GM19099 (cell line): ENCODE measurements around the gene TMEM163.

Source experiments
- POLR2A ChIP-seq: IDR thresholded peaks from 3 replicates; pipeline ENCODE4 v1.6.1; 2011; ENCODE audit warnings: low read depth; ENCODE audit not compliant: insufficient read length; ENCODE audit errors: extremely low read depth

TMEM163 gene

DNA sequence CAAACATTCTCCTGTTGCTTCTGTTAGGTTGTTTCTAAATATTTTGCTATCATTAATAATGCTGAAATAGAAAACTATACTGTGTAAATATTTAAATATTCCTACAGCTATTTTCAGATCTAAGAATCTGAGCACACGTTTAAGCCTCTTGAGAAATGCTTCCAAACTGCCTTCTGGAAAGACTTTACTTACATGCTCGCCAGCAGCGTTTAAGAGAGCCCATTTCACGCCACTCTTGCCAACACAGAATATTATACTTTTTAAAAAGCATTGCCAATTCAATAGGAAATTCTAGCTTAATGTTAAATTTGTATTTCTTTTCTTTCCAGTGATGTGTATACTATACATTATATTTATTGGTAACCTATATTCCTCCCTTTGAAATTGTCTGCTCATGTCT lies 92.0 kb downstream of the TMEM163 start:
- no peak for TF ChIP-seq POLR2A

DNA sequence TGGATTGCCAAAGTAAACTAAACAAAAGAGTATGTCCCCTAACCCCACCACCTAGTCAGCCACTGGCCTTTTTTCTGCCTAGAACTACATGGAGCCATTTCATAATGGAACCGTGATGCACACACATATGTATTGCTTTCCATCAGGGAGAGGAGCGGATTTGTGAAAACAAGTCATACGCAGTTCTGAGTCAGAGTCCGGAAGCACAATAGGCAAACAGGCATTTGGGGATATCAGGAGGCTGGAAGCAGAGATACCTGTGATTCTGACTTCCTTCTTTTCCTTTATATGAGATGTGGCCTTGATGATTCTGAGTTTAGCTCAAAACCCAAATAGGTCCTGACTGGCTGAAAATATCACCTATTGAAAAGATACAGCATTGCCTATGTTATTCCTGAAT lies 93.5 kb downstream of the TMEM163 start:
- no peak for TF ChIP-seq POLR2A

DNA sequence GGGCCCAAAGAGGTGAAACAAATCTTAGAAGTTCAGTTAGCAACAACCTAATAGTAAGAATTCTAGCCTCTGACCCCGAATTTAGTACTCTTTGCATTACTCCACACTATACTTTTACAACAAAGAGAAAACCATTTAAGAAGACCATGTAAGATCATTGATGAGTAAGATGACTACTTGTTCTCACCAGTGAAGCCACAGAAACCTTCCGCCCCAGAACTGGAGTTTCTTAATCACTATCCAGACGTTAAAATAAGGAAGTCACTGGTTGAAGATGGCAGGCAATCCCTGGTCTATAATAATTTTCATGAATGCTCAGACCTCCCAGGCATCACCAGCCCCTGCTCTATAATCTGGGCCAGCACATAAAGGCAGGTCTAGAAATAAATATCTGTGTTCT lies 95.0 kb downstream of the TMEM163 start:
- TF ChIP-seq POLR2A, result no peak

DNA sequence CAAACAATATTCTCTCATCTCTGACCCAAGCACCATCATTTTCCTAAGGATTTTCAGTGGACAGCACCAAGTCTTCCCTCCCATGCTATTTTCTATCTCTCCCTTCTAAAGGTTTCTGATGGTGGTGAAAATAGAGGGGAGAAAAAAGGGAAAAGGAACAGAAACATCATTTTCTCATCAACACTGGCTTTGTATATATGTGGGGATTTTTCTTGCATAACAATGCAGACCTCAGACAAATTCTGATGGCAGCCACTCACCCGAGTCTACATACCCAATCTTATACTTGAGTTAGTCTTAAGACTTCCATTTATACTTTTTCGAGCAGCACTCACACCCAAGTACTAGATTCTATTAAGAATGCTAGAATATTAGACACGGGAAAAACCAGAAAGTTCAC lies 95.8 kb downstream of the TMEM163 start:
- no peak for TF ChIP-seq POLR2A

DNA sequence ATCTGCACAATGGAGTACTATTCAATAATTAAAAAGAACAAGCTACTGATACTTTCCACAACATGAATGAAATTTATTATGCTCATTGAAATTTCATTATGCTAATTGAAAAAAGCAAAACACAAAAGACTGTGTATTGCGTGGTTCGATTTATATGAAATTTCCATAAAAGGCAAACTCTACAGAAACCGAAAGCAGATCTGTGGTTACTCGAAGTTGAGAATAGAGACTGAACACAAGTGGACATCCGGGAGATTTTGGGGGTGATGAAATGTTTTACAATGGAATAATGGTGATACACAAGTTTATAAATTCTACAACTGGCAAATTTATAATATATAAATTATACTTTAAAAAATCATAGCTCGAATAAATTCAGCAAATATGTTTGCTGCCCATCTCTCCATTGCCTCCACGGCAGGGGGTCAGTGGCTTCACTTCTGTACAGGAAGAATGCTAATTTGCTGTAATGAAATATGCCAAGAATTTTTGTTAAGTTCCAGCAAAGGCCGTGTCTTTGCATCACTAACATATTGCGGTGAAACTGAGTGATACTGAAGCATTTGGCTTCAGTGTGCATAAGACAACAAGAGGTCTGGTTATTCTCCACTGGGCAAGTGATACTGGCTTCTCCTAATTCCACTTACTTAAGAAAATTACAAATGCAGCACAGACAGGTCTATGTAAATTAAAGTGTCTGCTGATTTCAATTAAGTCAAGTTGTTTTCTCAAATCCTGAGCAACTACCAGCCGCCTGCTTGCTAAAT lies 96.7 kb downstream of the TMEM163 start:
- no peak for TF ChIP-seq POLR2A

DNA sequence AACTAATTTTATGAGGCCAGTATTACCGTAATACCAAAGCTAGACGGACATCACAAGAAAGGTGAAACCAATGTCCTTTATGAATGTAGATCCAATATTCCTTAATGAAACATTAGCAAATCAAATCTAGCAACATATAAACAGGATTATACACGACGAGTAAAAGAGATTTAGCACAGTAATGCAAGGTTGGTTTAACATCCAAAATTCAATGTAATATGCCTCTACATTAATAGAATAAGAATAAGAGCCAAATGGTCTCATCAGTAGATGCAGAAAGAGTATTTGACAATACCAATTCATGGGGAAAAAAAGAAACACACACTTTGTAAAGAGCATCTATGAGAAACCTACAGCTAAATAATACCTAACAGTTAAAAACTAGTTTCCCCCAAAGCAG lies 99.5 kb downstream of the TMEM163 start:
- no peak for TF ChIP-seq POLR2A

DNA sequence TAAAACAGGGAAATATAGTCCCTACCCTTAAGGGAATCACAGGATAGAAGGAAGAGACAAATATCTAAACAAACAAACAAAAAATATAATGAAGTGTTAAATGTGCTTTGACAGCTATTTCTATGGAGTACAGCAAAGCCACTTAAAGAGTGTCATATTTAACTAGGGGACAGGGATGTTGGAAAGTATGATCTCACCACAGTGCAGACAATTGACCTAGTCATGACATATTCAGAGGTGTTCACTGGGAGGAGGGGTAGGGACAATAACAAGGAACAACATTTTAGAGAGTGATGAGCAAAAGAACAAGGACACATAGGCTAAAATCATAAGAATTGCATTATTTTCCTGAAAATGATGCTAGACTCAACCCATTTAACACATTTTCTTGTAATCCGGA lies 107.5 kb downstream of the TMEM163 start:
- no peak for TF ChIP-seq POLR2A

DNA sequence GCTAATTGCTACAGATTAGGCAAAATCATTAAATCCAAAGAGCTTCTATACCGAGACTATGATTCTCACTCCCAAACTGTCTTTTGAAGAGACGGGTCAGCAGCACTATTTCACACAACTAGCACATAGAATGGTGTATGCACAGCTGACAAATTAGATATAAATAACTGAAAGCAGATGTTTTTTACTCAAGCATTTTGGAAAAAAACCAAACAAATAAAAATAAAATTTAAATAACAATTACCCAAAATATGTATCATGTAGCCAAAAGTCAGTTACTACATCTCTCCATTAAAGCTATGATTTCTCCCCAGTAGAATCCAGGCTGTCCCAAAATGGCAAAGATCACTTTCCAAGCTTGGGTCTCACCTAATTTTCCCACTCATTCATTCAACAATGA lies 107.9 kb downstream of the TMEM163 start:
- no peak for TF ChIP-seq POLR2A

DNA sequence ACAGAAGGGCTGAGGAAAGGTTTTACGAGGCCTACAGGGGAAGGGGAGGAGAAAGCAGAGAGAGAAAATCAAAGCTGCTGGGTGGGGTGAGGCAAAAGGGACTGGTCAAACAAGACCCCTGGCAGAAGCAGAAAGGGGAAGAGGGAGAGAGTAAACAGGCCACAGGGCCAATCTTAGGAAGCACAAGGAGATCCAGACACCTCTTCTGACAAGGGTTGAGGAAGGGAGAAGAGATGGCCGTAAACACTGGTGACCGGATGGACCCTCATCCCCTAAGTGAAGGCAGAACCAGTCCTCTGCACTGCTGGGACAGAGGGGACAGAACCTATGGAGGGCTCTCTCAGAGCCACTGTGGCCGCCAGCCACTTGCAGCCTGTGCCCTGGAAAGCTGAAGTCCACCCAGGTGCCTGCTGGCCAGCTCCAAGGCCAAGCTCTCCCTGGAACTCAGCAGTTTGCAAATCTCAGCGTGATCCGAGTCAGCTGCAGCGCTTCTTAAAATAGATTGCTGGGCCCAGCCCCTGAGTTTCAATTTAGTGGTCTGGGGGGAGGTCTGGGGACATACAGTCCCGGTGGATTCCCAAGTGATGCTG lies 108.8 kb downstream of the TMEM163 start:
- TF ChIP-seq POLR2A, result no peak

DNA sequence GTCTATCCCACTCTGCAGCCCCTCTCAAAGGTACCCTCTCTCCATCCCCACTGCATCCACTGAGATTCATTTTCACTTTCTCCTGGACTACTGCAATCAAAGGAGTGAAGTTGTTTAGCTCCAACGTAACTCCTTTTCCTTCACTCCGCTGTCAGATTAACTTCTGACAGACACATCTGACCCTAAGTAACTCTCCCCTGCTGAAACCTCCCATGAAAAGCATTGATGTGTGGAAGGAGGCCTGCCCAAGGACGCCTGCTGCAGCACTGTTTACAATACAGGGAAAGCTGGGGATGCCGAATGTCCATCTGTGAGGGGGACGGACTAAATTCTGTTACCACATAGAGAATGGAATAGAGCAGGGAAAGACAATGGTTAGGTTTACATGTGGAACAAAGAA lies 114.8 kb downstream of the TMEM163 start:
- TF ChIP-seq POLR2A, result no peak

DNA sequence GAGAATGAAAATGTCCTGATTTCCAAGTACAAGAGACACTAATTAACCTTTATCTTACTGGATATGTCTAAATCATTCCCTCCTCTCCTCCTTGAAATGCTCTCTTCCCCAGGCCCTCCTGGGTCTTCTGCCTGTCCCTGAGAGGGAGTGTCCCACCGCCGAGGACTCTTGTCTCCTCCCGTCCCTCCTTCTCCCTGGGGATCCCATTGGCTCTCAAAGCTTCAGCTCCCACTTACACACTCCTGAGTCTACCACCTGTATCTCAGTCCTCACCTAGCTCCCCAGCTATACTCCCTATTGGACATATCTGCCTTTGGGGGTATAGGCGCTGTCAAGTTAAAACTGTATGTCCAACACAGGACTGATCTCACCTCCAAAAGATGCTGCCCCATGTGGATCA lies 116.1 kb downstream of the TMEM163 start:
- TF ChIP-seq POLR2A, result no peak

DNA sequence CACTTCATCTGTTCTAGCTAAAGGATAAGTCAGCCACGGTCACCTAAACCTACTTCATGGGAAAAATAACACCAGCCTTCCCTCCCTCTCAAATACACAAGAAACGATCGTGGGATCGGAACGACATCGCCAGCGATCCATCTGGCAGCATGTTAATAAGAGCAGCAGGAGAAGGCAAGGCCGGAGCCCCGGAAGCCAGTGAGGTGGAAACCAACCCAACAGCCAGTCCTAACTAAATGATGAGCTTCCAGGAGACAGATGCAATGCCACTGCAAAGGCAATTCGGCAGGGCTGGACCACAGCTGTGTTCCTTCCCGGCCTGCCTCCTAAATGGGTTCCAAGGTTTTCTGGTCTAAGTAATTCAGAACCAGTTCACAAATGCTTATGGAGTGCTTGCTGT lies 117.5 kb downstream of the TMEM163 start:
- TF ChIP-seq POLR2A, result no peak

DNA sequence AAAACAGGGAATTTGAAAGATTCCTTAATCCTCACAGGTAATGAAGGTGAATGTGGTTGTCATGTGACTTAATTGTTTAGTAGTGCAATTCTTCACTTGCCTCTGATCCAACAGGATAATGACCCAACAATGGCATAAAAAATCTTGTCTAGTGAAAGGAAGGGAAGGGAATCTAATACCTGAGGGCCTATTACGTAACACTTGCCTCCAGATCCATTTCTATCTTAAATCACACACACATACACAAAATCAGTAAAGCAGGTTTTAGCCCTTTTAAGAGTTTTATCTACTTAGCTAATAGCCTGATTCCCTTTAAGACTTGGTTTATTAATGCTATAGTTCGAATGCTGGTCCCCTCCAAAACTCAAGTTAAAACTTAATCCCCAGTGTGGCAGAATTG lies 118.6 kb downstream of the TMEM163 start:
- no peak for TF ChIP-seq POLR2A

DNA sequence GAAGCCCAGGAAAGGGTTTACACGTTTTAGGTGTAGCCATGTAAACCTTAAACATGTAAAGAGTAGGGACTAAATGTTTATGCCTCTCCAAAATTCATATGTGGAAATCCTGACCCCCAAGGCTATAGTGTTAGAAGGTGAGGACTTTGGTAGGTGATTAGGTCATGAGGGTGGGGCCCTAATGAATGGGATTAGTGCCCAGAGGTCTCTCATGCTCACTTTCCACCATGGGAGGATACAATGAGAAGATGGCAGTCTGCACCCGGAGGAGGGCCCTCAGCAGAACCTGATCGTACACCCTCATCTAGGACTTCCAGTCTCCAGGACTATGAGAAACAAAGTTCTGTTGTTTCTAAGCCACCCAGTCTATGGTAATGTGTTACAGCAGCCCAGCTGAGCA lies 119.6 kb downstream of the TMEM163 start:
- TF ChIP-seq POLR2A, result no peak

DNA sequence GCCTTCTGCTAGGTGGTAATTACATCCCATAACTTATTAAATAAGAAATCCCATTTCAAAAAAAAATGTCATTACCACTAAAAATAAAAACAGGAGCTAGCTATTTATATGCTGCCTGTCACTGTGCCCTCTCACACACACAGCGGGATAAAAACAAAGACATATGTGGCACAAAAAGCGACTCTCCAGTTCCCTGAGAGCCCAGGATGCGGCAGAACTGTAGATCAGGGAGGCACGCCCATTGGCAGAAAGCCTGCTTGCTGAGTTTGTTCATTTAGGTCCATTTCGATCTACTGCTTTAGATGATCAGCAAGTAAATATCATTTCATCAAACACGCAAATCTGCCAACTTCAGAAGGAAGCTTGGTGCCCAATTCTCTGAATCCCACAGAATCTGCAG lies 124.4 kb downstream of the TMEM163 start:
- no peak for TF ChIP-seq POLR2A

DNA sequence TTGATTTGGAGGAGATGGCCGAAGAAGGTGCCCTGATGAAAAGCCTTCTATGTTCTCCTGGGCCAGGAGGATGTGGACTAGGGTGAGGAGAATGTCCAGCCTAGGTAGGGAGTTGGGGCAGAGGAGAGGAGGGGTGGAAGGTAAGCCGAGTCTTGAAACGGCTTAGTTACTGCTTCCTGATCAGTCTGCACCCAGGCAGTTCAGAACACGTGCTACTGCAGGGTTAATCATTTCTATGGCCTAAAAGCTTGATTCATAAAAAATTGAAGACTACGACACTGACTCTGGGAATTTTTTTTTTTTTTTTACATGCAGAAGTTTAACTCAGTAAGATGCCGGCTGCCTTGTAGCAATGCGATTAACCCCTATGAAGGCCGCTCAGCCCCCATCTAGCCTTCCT lies 125.3 kb downstream of the TMEM163 start:
- TF ChIP-seq POLR2A, result no peak

DNA sequence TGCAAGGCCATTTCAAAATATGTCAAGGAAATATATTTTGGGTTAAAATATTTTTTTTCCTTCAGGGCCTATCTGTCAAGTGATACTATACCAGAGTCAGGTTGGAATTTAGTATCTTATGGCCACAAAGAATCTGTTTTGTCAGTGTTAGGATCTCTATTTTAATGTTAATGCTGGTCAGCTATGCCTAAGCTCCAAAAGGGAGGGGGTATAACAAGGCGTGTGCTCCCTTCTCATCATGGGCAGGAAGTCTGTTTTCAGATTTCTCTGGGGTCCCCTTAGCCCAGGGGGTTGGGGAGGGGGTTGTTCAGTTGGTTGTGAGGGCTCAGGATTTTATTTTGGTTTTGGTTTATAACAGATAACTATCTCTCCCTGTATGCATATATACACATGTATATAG lies 126.4 kb downstream of the TMEM163 start:
- TF ChIP-seq POLR2A, result no peak

DNA sequence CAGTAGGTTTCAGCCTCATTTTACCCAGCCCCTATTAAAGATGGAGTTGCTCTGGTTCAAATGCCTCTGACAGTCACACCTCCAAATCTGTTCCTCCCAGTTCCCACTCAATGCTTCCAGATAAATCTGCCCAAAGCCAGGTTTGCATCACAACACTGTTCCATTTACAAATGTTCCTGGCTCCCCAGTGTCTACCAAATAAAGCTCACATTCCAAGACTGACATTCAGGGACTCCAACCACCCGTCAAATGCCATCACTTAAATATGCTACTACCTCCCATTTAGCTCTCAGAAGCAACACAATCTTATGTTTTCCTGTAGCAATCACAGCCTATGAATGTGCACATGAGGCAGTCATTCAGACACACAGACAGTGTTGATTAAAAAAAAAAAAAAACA lies 127.3 kb downstream of the TMEM163 start:
- no peak for TF ChIP-seq POLR2A

DNA sequence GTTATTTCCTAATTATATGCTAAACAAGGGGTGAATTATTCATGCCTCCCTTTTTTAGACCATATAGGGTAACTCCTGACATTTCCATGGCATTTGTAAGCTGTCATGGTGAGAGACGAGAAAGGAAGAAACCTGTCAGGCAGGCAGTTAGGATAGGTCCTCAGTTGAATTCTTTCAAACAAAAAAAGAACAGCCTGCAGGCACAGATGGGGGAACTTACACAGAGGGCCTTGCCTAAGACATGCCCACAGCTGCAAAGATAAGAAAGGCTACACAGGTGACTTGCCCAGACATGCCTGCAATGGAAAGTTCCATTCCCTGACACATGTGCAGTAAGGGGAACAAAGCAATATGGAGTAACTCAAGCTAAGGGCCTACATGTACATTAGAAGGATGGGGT lies 128.1 kb downstream of the TMEM163 start:
- no peak for TF ChIP-seq POLR2A
